Forelimb muscle (tissue), 1 donor: ENCODE data around the gene UBE3D. TPM values are rescaled to one million over a fixed set of nuclear protein-coding genes. Genes with fewer than 3 reads are reported as not detected.

Experiments
- DNase-seq: peaks from one replicate; pipeline ENCODE4 v3.0.0-alpha.2; 2013; ENCODE audit warnings: low read depth
- polyA plus RNA-seq: library from polyadenylated mRNA; unstranded; fragments of 120-200 nt; gene quantifications from one replicate; pipeline ENCODE4 v1.2.1, GENCODE V29; 2013; ENCODE audit not compliant: insufficient read length

UBE3D gene
- polyA plus RNA-seq = 7.4 TPM

DNA sequence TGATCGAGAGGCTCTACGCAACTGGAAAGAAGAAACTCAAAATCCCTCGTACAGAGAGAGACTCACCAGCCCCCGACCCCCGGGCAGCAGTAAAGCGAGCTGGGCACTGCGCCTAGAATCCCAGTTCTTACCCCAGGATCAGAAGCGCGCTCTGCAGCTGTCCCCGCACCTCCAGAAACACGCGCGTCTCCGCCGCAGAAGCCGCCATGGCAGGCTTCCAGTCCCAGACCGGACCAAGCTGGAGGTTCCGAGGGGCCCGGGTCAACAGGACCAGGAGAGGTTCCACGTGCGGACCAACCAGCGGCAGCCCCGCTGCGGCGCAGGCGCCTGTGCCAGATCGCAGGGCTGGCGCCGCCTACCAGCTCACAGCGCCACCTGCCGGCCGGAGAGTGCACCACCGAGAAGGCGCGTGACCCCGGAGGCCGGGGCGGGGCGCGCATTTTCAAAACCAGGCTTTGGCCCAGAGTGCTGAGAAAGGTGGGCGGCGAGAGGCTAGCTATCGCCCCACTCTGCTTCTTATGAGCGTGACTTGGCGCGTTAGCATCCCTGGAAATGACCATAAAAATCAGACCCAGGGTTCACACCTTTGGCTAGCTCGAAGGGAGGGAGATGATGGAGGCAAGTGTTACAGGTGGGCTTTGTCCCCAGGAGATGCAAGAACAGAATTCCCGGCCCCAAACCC is at the start of gene UBE3D:
TSS of gene UBE3D (minus strand) at position 331 of the 682 bp plus-strand sequence. CDS start at position 208, 123 bp downstream.
- DNase-seq = peak; percentile 49

GRCh38 chr6:83114164-83114563 is 48.5 kb upstream of the UBE3D start:
- no peak for DNase-seq

- DNase-seq = no peak
Observed at GRCh38 chr6:83113258-83113657, 47.6 kb upstream of the UBE3D start.

DNA sequence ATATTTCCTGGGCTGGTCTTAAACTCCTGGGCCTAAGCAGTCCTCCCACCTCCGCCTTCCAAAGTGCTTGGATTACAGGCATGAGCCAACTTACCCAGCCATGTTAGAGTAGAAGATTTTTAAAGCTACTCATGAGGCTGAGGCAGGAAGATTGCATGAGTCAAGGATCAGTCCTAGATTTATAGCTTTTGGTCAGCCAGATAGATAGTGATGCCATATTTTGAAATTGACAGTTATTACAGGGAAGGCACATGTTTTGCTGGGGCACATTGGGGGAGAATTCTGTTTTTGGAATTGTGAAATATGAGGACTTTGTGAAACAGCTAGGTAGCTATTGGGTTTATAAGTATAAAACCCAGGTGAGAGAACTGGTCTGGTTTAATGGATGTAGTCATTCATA is 42.7 kb upstream of the UBE3D start:
- no peak for DNase-seq

- DNase-seq = no peak
Observed at GRCh38 chr6:83098589-83098988, 32.9 kb upstream of the UBE3D start.

GRCh38 chr6:83097675-83098074 is 32.0 kb upstream of the UBE3D start:
- DNase-seq = no peak

GRCh38 chr6:83097204-83097603 is 31.6 kb upstream of the UBE3D start:
- DNase-seq = no peak

DNA sequence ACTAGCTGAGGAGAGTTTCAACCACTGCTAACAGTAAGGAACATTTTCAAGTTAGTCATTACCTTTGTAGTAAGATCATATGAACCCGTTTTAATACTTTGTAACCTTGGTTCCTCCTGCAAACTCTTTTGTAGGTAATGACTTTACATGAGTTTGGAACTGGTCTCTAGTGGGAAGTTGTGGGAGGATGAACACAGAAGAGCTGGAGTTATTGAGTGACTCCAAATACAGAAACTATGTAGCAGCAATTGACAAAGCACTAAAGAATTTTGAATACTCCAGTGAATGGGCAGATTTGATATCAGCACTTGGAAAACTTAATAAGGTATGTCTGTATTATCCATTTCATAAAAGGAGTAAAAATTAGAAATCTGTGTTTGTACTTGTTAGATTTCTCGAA is 31.1 kb upstream of the UBE3D start:
- no peak for DNase-seq

GRCh38 chr6:83092756-83093399 is 27.2 kb upstream of the UBE3D start:
- no peak for DNase-seq

DNA sequence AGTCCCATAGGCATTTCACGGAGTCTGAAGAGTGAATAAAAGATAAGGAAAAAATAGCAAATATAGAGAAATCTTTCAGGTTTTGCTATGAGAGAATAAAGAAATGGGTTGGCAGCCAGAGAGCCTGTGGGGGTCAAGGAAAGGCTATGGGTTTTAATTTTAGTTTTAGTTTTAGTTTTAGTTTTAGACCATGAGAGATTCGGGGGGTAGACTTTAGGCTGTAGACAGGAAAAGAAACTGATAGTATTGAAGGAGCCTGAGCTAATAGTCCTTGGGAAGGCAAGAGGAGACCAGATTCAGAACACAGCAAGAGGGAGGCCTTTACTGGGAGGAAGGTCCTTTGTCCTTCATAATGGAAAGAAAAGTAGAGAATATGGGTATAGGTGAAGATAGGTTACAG is 21.1 kb upstream of the UBE3D start:
- no peak for DNase-seq

- DNase-seq = no peak
Observed at GRCh38 chr6:83083476-83083875, 17.8 kb upstream of the UBE3D start.

- no peak for DNase-seq
Observed at GRCh38 chr6:83073615-83074014, 8.0 kb upstream of the UBE3D start.

DNA sequence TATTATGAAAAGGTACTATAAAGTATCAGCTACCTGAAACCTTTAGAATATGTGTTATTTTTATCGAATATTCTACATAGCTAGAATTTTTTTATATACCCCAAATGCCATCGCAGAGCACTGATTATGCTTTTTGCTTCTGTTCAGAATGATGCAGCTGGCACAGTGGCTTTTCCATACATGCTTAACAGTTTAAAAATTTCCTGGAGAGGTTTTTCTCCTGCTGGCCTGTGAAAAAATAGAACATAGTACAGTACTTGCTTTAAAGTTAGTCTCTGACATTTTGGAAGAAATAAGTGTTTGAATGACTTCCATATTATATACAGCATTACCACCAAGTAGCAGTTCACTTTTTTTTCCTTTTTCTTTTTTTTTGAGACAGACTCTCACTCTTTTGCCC is 7.1 kb upstream of the UBE3D start:
- no peak for DNase-seq

- DNase-seq = no peak
Observed at GRCh38 chr6:83071707-83072106, 6.1 kb upstream of the UBE3D start.

GRCh38 chr6:83071023-83071422 is 5.4 kb upstream of the UBE3D start:
- no peak for DNase-seq

GRCh38 chr6:83069633-83070032 is 4.0 kb upstream of the UBE3D start:
- DNase-seq = no peak

- no peak for DNase-seq
Observed at GRCh38 chr6:83068616-83069015, 3.0 kb upstream of the UBE3D start.

- peak; percentile 83 for DNase-seq
Observed at GRCh38 chr6:83067448-83068439, 2.1 kb upstream of the UBE3D start, which contains the start of gene DOP1A. Gene DOP1A (plus strand): TSS chr6:83067671. CDS start chr6:83096978, 29,307 bp downstream.

DNA sequence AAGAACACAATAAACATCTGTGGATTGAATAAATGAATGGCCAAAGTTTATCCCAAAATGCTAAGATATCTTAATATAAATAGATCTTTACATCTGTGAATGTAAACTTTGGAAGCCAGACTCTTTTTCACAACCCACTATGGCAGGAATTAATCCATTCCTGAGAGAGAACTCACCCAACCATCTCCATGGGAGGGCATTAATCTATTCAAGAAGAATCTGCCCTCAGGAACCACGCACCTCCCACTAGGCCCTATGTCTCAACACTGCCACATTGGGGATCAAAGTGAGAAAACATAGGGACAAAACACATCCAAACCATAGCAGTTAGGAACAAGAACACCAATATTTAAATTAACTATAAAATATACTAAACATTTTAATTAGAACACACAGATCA is 3.4 kb downstream of the UBE3D start:
- no peak for DNase-seq

- no peak for DNase-seq
Observed at GRCh38 chr6:83061190-83061589, 4.5 kb downstream of the UBE3D start.

GRCh38 chr6:83057705-83058321 is 7.8 kb downstream of the UBE3D start:
- no peak for DNase-seq
